Coronary artery (tissue), 2 donors: ENCODE results near the gene MMP21.

Experiments
- DNase-seq: peaks from one replicate; pipeline ENCODE4 v3.0.0-alpha.2; 2017; ENCODE audit warnings: low spot score
- H3K27ac ChIP-seq, 2 donors: fragments of 200-600 bp; sonication (generic); one replicate each; pipeline ENCODE4 v1.5.1; 2016 to 2019
- H3K4me3 ChIP-seq: fragments of 200-600 bp; sonication (generic); 2 replicates; pipeline ENCODE4 v1.5.1; 2016; ENCODE audit warnings: mild to moderate bottlenecking, moderate library complexity
- TF ChIP-seq, protein P1 (sequence below): fragments of 200-600 bp; sonication (generic); IDR thresholded peaks from one replicate; pipeline ENCODE4 v1.5.1; 2019; ENCODE audit warnings: antibody characterized with exemption

The MMP21 gene

DNA sequence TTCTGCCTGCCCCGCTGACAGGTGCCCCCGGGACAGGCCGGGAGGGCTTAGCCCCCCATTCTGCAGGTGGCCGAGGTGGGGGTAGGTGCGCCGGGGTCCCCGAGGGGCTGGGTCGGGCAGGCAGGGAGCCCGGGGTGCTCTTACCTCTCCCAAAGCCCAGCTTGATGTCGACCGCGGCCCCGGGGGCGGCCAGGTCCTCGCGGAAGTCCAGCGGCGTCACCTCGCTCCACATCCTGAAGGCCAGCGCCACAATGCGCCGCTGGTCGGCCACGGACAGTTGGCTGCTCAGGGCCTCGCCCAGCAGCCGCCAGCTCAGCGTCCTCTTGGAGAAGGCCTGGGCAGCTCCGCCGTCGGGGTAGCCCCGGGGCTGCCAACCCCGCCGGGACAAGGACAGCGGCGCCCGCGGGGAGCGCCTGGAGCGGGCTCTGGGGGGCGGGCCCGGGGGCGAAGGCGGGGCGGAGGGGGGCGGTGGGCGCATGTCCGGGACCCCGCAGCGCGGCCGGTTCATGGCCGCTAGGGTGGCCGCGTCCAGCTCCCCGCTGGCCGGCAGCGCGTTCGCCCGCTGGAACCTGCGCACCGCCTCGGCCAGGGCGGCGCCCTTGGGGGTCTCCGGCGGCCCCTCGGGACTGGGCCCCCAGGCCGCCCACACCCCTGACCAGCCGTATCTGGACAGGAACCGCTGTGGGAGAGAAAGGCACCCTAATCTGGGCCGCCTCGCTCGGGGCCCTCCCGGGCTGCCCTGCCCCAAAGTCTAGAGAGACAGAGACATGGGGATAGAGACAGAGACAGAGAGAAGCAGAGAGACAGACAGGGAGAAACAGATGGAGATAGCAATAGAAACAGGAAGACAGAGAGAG, 1.7 kb downstream of the MMP21 start:
- TF ChIP-seq, protein P1, sequence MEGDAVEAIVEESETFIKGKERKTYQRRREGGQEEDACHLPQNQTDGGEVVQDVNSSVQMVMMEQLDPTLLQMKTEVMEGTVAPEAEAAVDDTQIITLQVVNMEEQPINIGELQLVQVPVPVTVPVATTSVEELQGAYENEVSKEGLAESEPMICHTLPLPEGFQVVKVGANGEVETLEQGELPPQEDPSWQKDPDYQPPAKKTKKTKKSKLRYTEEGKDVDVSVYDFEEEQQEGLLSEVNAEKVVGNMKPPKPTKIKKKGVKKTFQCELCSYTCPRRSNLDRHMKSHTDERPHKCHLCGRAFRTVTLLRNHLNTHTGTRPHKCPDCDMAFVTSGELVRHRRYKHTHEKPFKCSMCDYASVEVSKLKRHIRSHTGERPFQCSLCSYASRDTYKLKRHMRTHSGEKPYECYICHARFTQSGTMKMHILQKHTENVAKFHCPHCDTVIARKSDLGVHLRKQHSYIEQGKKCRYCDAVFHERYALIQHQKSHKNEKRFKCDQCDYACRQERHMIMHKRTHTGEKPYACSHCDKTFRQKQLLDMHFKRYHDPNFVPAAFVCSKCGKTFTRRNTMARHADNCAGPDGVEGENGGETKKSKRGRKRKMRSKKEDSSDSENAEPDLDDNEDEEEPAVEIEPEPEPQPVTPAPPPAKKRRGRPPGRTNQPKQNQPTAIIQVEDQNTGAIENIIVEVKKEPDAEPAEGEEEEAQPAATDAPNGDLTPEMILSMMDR = no peak
- Histone ChIP-seq H3K4me3 (no peak overlapping the region), H3K27ac (no peak overlapping the region)
- no peak for DNase-seq

DNA sequence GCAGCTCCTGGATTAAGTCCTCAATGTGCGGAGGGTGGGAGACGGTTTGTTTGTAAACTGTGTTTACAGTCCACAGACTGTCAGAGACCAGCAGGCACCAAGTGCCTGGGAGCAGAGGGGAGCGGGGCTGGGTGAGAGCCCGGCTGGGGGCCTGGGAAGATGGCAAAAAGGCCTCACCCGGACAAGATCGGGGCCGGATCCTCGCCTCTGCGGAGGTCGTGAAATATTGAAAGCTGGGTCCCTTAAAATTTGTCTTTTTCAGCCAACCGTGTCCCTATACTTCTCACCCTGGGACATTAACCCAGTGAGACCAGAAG, 2.8 kb downstream of the MMP21 start:
- TF ChIP-seq, protein P1 = no peak
- Histone ChIP-seq H3K4me3 (no peak overlapping the region), H3K27ac (no peak overlapping the region)
- no peak for DNase-seq

DNA sequence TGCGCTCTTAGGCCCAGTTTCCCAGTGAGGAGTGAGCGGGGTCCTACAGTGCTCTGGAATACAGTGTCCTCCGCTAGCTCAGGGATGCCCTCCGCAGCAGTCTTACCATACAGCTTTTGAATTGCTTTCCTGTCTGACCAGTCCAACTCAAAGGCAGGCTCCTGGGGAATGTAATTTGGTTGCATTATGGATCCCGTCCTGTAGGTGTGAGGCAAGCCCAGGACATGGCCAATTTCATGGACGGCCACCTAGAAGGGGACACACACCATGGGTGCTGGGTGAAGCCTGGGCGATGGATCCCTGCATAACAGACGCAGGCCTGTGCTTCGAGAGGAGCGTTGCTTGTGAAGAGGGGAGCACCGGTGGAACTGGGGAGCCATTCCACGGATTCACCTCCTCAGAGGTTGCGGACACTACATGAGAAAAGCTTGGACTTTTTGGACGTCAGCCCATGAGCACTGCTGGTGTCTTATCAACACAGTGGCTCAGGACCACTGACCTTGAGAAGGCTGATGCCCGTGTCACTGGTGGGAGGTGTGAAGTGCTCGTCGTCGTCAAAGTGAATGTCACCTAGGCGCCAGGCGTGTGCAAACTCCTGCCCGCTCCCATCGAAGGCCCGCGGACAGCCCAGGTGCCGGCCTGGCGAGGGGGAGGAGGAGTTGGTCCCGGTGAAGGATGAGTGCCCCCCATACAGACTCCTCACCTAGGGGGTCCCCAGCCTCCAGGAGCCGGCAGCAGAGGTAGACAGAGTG, 3.3 kb downstream of the MMP21 start:
- no peak for DNase-seq
- H3K4me3 ChIP-seq = no peak overlapping the region
- no peak overlapping the region for H3K27ac ChIP-seq
- TF ChIP-seq, protein P1 = no peak

DNA sequence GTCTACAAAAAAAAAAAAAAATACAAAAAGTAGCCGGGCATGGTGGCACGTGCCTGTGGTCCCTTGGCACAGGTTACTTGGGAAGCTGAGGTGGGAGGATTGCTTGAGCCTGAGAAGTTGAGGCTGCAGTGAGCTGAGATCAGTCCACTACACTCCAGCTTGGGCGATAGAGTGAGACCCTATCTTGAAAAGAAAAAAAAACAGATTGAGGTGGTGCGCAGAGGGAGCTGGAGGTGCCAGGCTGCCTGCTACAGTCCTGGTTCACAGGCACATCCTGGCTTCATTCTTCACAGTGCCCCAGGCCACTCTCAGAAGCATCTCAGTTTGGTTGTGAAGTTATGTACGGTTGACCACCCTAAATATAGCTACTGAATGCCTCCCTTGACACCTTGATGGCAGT, 4.8 kb downstream of the MMP21 start:
- TF ChIP-seq, protein P1 = no peak
- no peak overlapping the region for H3K4me3 ChIP-seq
- DNase-seq = no peak
- H3K27ac ChIP-seq = no peak overlapping the region

DNA sequence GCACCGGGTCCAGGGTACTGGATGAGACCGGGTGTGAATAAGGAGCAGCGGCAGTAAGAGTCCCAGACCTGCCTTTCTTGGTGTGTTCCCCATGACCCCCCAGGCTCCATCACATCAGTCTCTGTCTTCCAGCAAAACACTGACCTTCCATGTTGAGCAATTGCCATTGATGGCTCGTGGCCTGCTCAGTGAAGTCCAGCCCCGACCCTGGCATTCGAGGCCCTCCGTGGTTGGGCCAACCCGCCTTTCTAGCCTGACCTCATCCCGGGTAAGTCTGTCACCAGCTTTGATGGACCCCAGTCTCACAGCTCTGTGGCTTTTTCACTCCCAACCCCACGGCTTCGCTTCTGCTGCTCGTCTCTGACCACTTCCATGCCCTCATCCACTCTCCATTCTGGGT, 6.4 kb downstream of the MMP21 start:
- Histone ChIP-seq H3K4me3 (no peak overlapping the region), H3K27ac (peak overlapping the region; percentile 5 to 34)
- TF ChIP-seq, protein P1 = no peak
- no peak for DNase-seq

DNA sequence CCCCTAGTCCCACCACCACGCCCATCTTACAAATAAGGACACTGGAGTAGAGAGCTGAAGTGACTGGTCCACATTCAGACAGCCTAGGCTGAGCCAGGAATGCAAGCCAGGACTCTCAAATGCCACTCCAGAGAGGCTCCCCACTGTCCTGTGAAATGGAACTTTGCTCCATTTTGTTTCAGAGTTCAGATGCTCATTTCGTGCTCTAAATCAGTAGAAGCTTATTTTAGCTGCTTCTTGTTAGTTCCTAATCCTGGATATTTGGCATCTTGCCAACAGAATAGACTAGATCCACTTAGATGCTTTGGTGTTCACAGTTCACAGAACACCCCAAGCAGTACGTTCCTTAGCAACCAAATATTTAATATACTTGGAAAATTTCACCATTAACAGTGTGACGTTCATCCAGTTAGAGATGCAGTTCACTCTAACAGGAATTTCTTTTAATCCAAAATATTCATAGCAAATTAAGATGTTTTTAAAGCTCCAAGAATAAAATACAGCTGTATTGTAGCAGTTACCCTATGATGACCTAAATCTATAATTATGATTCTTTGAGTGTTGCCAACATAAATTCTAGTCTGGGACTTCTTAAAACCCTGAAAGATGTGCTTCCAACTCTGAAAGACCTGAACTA, 7.3 kb downstream of the MMP21 start:
- no peak for DNase-seq
- peak overlapping the region; percentile 5 to 34 for H3K27ac ChIP-seq
- TF ChIP-seq, protein P1 = no peak

More for the DNA sequence above, 7.3 kb downstream of the MMP21 start:
- no peak overlapping the region for H3K4me3 ChIP-seq
